Measurements from ENCODE around the gene RHOJ.

DNA sequence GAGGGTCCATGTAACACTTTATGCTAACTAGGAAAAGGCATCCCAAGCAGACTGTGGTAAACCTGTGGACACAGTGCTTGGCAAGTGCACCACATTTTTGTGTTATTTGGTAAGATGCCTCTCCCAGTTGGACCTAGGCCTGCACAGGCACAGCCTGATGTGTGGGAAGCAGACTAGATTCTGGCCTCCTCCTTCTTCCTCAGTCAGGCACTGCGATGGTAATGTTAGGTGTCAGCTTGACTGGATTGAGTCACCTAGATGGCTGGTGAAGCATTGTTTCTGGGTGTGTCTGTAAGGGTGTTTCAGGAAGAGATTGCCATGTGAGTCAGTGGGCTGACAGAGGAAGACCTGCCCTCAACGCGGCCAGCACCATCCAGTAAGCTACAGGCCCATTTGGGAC is 25.3 kb upstream of the RHOJ start:
- TF ChIP-seq, protein P1, sequence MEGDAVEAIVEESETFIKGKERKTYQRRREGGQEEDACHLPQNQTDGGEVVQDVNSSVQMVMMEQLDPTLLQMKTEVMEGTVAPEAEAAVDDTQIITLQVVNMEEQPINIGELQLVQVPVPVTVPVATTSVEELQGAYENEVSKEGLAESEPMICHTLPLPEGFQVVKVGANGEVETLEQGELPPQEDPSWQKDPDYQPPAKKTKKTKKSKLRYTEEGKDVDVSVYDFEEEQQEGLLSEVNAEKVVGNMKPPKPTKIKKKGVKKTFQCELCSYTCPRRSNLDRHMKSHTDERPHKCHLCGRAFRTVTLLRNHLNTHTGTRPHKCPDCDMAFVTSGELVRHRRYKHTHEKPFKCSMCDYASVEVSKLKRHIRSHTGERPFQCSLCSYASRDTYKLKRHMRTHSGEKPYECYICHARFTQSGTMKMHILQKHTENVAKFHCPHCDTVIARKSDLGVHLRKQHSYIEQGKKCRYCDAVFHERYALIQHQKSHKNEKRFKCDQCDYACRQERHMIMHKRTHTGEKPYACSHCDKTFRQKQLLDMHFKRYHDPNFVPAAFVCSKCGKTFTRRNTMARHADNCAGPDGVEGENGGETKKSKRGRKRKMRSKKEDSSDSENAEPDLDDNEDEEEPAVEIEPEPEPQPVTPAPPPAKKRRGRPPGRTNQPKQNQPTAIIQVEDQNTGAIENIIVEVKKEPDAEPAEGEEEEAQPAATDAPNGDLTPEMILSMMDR (IDR thresholded peaks at IDR 0.05), result no peak
- no peak for TF ChIP-seq POLR2A (IDR thresholded peaks at IDR 0.05)

Data from esophagus squamous epithelium (tissue), 4 donors.